ENCODE measurements around the gene ZNF205.
A peak's percentile ranks its signal among the peaks of the same experiment; 100 is the strongest.
"Not testable (repeated sequence)": the region's sequence is repeated elsewhere in the genome, so short reads cannot be mapped to it uniquely, and the experiment has no call there.

The ZNF205 gene

GRCh38 chr16:3112058-3112880 lies at the start of gene ZNF205:
Gene ZNF205, plus strand, starts transcription at chr16:3112586. Its CDS starts 845 bp downstream, at chr16:3113431.
- DNase-seq: peak; percentile 70

GRCh38 chr16:3063625-3064386 lies 48.6 kb upstream of the ZNF205 start:
- DNase-seq: no peak

GRCh38 chr16:3065069-3065741 lies 47.2 kb upstream of the ZNF205 start, which contains the start of gene IL32:
Gene IL32, plus strand, starts transcription at chr16:3065640. Its CDS starts 172 bp downstream, at chr16:3065812.
- no peak for DNase-seq

- DNase-seq: no peak
Observed at GRCh38 chr16:3065742-3066439, 46.5 kb upstream of the ZNF205 start.

- DNase-seq: no peak
Observed at GRCh38 chr16:3066440-3066748, 46.0 kb upstream of the ZNF205 start.

GRCh38 chr16:3068487-3068886 lies 43.9 kb upstream of the ZNF205 start:
- DNase-seq: no peak

DNA sequence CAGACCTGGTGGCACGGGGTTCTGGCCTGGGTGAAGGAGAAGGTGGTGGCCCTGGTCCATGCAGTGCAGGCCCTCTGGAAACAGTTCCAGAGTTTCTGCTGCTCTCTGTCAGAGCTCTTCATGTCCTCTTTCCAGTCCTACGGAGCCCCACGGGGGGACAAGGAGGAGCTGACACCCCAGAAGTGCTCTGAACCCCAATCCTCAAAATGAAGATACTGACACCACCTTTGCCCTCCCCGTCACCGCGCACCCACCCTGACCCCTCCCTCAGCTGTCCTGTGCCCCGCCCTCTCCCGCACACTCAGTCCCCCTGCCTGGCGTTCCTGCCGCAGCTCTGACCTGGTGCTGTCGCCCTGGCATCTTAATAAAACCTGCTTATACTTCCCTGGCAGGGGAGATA lies 43.2 kb upstream of the ZNF205 start:
- not testable (repeated sequence) for DNase-seq

DNA sequence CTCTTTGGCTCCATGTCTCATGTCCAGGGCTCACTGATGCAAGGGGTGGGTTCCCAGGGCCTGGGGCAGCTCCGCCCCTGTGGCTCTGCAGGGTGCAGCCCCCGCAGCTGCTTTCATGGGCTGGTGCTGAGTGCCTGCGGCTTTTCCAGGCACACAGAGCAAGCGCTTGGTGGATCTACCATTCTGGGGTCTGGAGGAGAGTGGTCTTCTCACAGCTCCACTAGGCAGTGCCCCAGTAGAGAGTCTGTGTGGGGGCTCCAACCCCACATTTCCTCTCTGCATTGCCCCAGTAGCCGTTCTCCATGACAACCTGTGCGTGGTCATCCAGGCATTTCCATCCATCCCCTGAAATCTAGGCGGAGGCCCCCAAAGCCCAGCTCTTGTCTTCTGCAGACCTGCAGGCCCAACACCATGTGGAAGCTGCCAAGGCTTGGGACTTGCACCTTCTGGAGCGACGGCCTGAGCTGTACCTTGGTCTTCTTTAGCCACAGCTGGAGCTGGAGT lies 41.7 kb upstream of the ZNF205 start:
- DNase-seq: no peak

GRCh38 chr16:3071655-3072054 lies 40.7 kb upstream of the ZNF205 start:
- no peak for DNase-seq

DNA sequence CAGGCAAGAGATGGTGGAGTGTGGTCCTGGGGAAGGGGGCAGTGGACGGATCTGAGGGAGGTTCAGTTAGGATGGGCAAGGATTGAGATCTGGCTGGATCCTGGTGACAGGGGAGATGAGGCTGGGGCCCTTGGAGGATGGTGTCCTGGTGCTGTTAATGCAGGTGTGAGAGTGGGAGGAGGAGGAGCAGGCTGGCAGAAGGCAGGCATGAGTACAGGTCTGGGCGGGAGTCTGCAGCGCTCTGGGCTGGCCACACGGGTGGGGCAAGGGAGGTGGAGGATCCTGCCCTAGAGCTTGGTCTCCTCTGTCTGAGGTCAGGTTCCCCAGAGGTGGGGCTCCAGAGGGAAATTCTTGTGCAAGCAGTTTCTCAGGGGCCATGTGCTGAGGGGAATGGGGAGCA lies 40.2 kb upstream of the ZNF205 start:
- not testable (repeated sequence) for DNase-seq

- DNase-seq: not testable (repeated sequence)
Observed at GRCh38 chr16:3072576-3073263, 39.7 kb upstream of the ZNF205 start.

GRCh38 chr16:3073448-3073847 lies 38.9 kb upstream of the ZNF205 start:
- no peak for DNase-seq

GRCh38 chr16:3074860-3075522 lies 37.4 kb upstream of the ZNF205 start:
- no peak for DNase-seq

DNA sequence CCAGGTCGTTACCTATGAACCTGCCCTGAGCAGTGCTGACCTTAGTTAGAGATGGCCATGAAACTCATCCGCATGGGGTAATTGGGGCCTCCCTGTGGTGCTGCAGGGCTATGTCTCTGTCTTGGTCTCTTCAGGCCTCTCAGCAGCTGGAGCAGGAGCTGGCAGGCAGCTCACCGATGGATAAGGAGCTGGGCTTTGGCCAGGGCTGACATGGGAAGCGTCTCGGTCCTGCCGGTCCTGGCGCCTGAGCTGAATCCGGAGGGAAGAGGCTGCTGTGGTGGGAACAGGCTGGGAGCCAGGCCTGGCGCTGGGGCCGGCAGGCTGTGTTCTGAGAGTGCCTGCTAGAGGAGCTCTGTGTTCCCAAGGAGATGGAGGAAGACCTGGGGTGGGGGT lies 36.9 kb upstream of the ZNF205 start:
- DNase-seq: no peak

DNA sequence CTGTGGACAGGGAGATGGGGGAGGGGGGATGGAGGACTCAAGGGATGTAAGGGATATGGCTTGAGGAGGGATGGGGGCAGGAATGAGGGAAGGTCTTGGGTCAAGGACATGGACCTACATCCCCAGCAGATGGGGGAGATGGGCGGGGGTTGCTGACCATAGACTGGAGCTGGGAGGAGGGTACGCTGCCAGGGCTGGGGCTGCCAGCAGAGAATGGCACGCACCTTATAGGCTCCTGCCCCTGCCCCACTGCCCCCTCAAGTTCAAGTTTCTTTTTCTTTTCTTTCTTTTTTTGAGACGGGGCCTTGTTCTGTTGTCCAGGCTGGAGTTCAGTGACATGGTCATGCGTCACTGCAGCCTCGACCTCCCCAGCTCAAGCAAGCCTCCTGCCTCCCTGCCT lies 36.4 kb upstream of the ZNF205 start:
- not testable (repeated sequence) for DNase-seq

- no peak for DNase-seq
Observed at GRCh38 chr16:3076577-3076976, 35.8 kb upstream of the ZNF205 start.

GRCh38 chr16:3080024-3080423 lies 32.4 kb upstream of the ZNF205 start:
- DNase-seq: no peak

GRCh38 chr16:3081957-3082356 lies 30.4 kb upstream of the ZNF205 start:
- not testable (repeated sequence) for DNase-seq

DNA sequence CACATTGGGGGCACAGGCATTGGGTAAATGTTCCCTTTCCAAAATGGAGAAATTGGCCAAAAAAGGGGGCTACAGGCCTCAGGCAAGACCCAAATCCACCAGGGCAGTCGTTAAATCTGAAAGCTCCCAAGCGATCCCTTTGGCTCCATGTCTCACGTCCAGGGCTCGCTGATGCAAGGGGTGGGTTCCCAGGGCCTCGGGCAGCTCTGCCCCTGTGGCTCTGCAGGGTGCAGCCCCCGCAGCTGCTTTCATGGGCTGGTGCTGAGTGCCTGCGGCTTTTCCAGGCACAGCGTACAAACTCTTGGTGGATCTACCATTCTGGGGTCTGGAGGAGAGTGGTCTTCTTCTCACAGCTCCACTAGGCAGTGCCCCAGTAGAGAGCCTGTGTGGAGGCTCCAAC lies 29.0 kb upstream of the ZNF205 start:
- not testable (repeated sequence) for DNase-seq

DNA sequence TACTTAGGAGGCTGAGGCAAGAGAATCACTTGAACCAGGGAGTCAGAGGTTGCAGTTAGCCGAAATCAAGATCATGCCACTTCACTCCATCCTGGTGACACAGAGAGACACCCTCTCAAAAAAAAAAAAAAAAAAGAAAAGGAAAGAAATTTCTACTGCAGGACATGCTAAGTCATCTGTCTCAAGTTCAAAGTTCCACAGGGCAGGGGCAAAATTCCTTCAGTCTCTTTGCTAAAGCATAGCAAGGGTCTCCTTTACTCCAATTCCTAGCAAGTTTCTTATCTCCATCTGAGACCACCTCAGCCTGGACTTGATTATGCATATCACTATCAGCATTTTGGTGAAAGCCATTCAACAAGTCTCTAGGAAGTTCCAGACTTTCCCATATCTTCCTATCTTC lies 27.9 kb upstream of the ZNF205 start:
- no peak for DNase-seq

DNA sequence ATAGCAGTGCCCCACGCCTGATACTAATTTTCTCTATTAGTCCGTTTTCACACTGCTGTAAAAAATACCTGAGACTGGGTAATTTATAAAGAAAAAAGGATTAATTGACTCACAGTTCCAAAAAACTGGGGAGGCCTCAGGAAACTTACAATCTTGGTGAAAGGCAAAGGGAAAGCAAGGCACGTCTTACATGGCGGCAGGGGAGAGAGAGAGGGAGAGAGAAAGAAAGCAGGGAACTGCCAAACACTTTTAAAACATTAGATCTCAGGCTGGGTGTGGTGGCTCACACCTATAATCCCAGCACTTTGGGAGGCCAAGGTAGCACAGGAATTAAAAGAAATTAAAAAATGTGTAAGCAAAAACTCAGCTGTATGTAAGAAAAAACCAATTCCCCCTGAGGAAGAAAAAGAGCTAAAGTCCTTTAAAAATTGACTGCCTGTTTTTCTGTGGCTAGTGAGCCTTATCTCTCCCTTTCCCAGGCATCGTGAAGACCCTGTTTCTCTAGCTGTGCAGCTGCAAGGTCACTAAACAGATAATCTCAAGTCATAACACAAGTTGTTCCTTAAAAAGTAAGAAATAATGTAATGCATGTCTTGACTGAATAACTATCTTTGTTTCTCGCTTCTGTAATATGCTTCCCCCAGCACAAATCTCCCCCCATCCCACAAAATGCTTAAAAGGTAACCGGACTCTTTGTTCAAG lies 27.3 kb upstream of the ZNF205 start:
- DNase-seq: no peak
